HG03571 (cell line): ENCODE data around the gene HMGCR.
"Not testable (repeated sequence)": the region's sequence is repeated elsewhere in the genome, so short reads cannot be mapped to it uniquely, and the experiment has no call there.

ENCODE experiments used
- ATAC-seq: cut with Tn5 transposase; IDR thresholded peaks from one replicate; pipeline ENCODE4 v1.9.1; 2021; ENCODE audit not compliant: unreplicated experiment

Gene HMGCR

GRCh38 chr5:75336615-75337336, at the start of gene HMGCR:
Gene HMGCR (plus strand): TSS chr5:75337220. CDS start chr5:75342606, 5,386 bp downstream.
- peak; percentile 99 for ATAC-seq

- ATAC-seq, result not testable (repeated sequence)
These were observed 45.2 kb upstream of the HMGCR start for GRCh38 chr5:75291844-75292243.

- no peak for ATAC-seq
These were observed 36.9 kb upstream of the HMGCR start for GRCh38 chr5:75300084-75300483.

GRCh38 chr5:75303419-75303818, 33.6 kb upstream of the HMGCR start:
- no peak for ATAC-seq

GRCh38 chr5:75304486-75304885, 32.5 kb upstream of the HMGCR start:
- ATAC-seq, result not testable (repeated sequence)

GRCh38 chr5:75306746-75307145, 30.3 kb upstream of the HMGCR start:
- no peak for ATAC-seq

GRCh38 chr5:75310212-75310611, 26.8 kb upstream of the HMGCR start:
- ATAC-seq, result no peak

GRCh38 chr5:75319148-75319547, 17.9 kb upstream of the HMGCR start:
- ATAC-seq, result not testable (repeated sequence)

GRCh38 chr5:75319638-75320037, 17.4 kb upstream of the HMGCR start:
- ATAC-seq, result no peak

GRCh38 chr5:75320371-75320770, 16.6 kb upstream of the HMGCR start:
- ATAC-seq, result no peak

- no peak for ATAC-seq
These were observed 15.0 kb upstream of the HMGCR start for GRCh38 chr5:75322066-75322465.

- no peak for ATAC-seq
These were observed 12.2 kb upstream of the HMGCR start for GRCh38 chr5:75324791-75325190.

GRCh38 chr5:75325242-75325641, 11.8 kb upstream of the HMGCR start:
- ATAC-seq, result no peak

GRCh38 chr5:75330404-75330803, 6.6 kb upstream of the HMGCR start:
- ATAC-seq, result no peak

GRCh38 chr5:75331095-75332090, 5.6 kb upstream of the HMGCR start:
- ATAC-seq, result no peak

- ATAC-seq, result not testable (repeated sequence)
These were observed 3.3 kb upstream of the HMGCR start for GRCh38 chr5:75333759-75334158.

GRCh38 chr5:75334413-75334812, 2.6 kb upstream of the HMGCR start:
- ATAC-seq, result not testable (repeated sequence)

- no peak for ATAC-seq
These were observed 1.5 kb upstream of the HMGCR start for GRCh38 chr5:75335486-75335885.

GRCh38 chr5:75335952-75336614, 937 bp upstream of the HMGCR start:
- ATAC-seq, result no peak

GRCh38 chr5:75337366-75338021, 474 bp downstream of the HMGCR start:
- peak; percentile 4 for ATAC-seq

- no peak for ATAC-seq
These were observed 1.4 kb downstream of the HMGCR start for GRCh38 chr5:75338408-75338807.
